HG02840 (cell line): Measurements from ENCODE around the gene DLX3.

ENCODE experiments used
- ATAC-seq: cut with Tn5 transposase; IDR thresholded peaks from one replicate; pipeline ENCODE4 v1.9.1; 2021; ENCODE audit warnings: mild to moderate bottlenecking, moderate library complexity, moderate number of reproducible peaks; ENCODE audit not compliant: unreplicated experiment, low FRiP score

Gene DLX3

DNA sequence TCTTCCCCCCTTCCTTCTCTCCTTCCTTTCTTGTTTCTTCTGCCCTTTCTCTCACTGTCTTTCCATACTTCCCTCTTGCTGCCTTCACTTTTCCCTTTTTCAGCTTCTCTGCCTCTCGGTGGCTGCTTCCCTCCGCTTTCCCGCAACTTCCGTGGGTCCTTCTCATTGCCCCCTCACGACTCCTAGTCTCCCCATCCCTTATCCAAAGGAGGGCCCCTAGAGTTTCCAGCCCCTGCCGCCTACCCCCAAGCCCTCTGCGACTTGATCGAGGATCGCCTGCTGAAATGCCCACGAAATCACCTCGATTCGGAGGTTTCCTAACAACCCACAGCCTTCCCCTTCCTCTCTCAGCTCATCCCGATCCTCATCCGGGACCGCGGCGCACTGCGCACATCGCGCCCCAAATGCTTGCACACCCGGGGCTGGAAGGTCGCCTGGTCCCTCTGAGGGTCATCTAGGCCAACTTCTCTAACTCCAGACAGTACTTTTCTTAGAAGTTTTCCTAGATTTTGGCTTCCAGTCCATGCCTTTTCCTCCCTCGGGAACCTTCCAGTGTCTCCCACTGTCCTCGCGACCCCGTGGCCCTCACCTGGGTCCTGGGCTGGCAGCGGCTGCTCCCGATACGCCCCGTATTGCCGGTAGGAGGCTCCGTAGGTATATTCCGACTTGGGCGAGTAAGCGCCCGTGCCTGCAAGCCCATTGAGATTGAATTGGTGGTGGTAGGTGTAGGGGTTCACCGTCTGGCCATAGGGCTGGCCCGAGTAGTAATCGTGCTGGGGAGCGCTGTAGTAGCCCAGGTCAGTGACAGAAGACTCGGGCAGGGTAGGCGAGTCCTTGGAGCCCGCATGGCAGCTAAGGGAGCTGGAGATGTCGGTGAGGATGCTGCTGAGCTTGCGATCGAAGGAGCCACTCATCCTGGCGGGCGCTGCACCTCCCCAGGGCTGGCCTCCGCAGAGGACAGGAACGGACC is 654 bp downstream of the DLX3 start:
- ATAC-seq, result no peak

DNA sequence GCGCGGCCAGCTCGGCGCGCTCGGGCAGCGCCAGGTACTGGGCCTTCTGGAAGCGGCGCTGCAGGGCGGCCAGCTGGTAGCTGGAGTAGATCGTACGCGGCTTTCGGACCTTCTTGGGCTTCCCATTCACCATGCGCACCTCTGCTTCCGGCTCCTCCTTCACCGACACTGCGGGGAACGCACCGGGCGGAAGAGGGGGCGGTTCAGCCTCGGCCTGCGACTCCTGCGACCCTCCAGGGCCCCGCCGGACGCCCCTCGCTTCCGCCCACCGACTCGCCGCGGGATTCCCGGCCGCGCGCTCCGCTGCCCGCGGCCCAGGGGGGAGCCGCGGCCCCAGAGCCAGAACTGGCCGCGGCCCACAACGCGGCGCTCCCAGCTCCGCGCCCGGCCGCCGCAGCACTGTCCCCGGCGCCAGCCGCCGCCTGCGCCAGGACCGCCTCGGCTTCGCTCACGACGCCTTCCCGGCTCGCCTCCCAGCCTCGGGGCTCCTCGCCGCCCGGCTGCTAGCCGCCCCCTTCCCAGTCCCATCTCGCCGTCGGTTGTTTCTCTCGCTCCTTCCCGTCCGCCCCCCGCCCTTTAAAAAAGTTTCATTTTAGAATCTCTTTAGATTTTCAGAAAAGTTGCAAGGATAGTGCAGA is 1.5 kb downstream of the DLX3 start:
- ATAC-seq, result no peak

DNA sequence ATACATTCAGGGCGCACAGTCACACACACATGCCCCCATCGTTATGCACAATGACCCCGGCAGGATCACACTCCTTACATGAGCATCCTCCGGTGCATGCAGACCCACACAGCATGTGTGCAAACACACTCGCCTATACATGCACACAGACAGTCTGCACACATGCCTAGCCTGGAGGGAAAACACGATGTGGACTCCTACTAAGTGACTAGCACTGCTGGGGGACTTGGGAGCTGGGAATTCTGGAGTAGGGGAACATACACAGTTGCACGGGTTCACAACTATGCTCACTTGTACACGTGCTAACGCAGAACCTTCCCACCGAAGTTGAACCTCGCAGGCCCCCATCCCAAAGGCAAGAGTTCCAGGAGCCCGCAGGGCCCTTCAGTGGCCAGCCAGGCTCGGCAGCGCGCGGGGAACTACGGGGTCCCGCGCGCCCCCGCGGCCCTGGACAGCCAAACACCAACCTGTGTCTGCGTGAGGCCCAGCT is 2.0 kb downstream of the DLX3 start:
- no peak for ATAC-seq

- no peak for ATAC-seq
Measured at GRCh38 chr17:49992191-49992932, 2.7 kb downstream of the DLX3 start.

DNA sequence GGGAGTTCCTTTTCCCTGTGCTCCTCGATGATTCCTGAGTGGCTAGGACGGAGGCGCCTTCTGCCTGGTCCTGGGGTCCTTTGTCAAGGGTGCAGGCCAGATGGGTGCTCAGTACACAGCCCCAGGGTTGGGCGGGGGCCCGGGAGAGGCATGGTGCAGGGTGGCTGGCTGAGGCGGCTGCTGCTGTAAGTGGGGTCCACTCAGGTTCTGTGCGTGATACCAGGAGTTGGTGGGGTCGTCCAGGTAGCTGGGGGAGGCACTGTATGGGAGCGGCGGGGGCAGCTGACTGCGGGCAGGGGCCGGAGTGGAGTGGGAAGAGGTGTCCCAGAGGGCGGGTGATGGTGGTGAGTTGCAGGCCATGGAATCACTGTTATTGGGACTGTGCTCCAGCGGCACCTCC is 3.6 kb downstream of the DLX3 start:
- no peak for ATAC-seq

DNA sequence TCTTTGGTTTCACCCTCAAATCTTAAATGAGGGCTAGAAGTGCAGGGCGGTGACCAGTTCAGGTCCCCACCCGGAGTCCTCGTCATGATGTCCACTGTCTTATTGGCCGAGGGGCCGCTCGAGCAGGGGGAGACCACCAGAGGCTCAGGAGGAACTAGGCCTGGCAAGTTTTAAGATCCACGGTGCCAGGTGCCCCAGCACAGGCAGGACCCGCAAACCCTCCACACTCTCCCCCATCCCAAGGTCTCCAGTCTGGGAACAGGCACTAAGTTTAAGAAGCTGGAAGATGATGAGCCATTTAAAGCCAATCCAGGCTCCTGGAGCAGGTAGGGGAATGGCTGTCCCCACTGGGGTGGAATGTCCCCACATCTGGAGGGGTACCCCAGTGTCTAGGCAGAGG is 4.1 kb downstream of the DLX3 start:
- ATAC-seq, result no peak

DNA sequence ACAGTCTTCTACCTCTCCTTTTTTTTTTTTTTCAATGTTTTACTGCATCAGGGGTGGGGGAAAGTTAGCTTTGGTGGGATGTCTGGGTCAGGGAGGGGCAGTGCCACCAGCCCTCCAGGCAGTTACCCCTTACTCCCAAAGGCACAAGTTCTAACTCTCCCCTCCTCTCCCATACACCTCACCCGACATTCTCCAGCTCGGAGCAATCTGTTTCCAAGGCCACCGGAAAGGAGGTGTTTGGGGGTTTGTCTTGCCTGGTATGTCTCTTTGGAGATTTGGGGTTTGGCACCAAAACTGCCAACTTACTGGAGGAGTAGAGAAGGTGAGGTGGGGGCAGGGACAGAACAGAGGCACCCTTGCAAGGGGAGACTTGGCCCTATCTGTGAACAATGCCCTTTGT is 4.7 kb downstream of the DLX3 start:
- ATAC-seq, result no peak

DNA sequence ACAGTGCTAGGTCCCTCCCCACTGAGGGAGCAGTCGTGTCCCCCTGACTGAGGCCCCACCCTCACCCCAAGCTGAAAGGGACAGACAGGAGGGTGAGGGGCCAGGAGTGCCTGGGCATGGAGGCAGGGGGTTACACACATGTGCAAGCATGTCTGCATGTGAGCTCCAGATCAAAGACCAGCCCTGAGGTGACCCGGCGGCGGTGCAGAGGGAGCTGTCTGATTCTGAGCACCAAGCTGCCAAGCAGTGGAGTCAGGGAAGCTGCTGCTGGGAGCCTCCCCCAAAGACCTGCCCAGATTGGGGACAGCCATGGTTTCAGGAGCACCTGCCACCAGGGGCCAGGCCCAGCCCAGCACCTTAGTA is 5.5 kb downstream of the DLX3 start:
- no peak for ATAC-seq

- no peak for ATAC-seq
Measured at GRCh38 chr17:49987681-49988441, 7.2 kb downstream of the DLX3 start.

- no peak for ATAC-seq
Measured at GRCh38 chr17:49987290-49987585, 7.8 kb downstream of the DLX3 start.

- no peak for ATAC-seq
Measured at GRCh38 chr17:49986396-49987289, 8.4 kb downstream of the DLX3 start.

GRCh38 chr17:49985310-49985990 is 9.6 kb downstream of the DLX3 start:
- no peak for ATAC-seq

- no peak for ATAC-seq
Measured at GRCh38 chr17:49984776-49985175, 10.2 kb downstream of the DLX3 start.

DNA sequence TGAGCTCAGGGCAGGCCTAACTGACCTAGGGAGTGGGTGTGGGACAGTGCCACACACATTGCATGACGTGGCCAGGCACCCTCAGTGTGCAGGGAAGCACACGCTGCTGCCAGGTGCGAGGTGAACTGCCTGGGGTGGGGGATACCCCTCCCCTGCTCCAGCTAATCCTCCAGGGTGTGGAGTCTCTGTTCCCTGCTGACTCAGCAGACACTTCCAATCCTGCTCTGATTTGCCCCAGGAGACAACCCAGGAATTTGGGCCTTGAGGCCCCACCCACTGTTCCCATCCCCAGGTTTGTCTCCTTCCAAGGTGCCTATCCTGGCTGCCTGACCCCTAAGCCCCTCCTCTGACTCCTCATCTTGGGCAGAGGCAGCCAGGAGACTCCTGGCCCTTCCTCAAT is 10.7 kb downstream of the DLX3 start:
- ATAC-seq, result no peak

DNA sequence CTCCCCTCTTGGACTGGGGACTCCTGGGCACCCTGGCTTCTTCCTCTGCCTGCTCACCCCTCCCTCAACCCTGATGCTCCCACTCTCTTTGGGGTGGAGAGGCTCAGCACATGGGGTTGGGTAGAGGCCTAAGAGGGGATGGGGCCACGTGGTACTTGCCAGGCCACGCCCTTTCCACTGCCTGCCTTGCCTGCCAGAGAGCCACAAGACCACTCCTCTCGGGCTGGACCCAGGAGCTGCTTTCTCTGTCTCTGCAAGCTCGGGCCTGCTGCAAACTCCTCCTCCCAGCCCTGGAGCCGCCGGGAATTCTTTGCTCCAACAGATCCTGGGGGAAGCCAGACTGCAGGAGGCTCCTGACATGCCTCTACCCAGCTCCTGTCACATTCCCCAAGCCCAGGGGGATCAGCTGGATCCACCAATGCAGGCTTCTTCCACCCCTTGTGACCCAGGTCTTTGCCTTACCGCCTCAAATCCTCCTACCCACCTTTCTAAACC is 14.3 kb downstream of the DLX3 start:
- ATAC-seq, result no peak

GRCh38 chr17:49979748-49980479 is 15.1 kb downstream of the DLX3 start:
- ATAC-seq, result no peak

- ATAC-seq, result no peak
Measured at GRCh38 chr17:49978501-49978900, 16.5 kb downstream of the DLX3 start.
